ENCODE results near the gene SCD5.

SCD5 gene

DNA sequence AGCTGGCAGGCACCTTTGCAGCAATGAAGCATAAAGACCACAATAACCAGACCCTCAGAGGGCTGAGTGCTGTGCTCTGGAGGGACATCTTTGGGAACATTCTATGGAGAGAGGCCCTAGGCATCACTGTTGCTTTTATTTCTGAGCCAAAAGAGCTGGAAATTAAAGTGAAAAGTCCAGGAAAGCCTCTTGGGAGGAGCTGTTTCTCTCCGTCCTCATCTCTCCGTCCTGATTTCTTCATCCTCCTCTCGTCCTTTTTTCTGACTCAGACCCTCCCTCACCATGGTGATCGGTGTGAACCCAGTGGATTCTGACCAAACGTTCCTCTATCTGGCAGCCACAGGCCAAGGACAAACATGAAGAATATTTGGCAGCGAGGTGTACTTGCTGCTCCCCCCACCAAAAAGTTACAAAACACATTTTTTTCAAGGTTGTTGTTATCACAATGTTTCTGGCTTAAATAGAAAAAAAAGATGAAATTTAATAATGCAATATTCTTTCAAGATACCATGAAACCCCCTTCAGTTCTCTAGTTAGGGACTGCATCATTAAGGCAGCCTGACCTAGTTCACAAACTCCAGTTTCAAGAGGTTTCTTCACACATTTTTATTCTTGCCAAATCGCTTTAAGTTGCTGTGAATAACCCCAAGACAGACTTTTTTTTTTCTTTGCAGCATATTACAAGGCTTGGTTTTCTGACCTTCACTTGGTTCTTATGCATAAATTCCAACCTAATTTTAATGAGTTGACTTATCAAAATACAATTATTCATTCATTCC lies 80.2 kb downstream of the SCD5 start:
- DNase-seq: no peak

- no peak for DNase-seq
Observed at GRCh38 chr4:82715731-82716617, 82.6 kb downstream of the SCD5 start.

DNA sequence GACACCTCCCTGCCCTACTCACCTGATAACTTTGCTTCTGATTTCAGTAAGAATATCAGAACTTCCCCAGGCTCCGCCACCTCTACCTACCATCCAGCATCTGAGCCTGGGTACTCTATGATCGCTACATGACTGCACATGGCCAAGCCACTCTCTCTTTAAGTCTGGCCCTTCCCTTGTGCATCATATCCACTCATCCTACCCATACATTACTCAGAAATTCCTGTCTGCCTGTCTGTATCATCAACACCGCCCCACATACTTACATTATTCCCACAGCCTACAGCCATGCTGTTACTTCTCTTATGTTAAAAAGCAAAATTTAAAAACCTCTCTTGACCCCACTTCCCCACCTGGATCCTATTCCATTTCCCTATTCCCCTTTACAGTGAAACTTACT lies 84.7 kb downstream of the SCD5 start:
- no peak for DNase-seq

- no peak for DNase-seq
Observed at GRCh38 chr4:82712561-82712960, 86.0 kb downstream of the SCD5 start.

DNA sequence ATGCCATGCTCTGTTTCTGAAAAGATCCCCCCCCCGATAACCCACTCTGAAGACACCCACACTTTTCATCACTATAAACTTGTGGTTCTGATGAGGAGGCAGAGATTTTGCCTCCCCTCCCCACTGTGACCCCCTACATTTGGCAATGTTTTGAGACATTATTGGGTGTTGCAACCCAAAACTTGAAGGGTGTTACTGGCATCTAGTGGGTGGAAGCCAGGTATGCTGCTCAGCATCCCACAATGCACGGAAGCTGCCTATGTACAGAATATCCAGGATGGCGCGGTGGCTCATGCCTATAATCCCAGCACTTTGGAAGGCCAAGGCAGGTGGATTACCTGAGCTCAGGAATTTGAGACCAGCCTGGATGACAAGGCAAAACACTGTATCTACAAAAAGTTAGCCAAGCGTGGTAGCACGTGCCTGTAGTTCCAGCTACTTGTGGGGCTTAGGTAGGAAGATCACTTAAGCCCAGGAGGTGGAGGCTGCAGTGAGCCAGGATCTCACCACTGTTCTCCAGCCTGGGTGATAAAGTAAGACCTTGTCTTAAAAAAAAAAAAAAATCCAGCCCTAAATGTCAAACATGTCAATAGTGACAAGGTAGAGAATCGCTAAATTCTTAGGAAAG lies 87.3 kb downstream of the SCD5 start:
- DNase-seq: no peak

- peak; percentile 28 to 57 for DNase-seq
Observed at GRCh38 chr4:82710197-82710929, 88.2 kb downstream of the SCD5 start.

DNA sequence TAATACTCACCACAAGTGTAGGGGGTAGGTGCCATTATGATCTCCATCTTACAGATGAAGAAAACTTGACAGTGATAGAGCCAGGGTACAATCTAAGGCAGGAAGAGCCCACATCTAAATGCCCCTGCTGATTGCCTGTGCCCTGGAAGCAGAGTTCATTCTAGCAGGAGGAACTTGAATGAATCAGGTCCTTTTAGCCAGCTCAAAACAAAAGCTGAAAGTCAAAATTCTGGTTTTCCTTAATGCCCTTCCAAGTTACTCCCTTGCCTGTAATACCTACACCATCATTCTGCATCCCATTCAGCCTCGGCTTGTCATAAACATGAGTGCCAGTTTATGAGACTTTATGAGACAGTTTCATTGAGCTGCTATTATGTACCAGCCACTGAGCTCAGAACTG lies 89.6 kb downstream of the SCD5 start:
- no peak for DNase-seq

DNA sequence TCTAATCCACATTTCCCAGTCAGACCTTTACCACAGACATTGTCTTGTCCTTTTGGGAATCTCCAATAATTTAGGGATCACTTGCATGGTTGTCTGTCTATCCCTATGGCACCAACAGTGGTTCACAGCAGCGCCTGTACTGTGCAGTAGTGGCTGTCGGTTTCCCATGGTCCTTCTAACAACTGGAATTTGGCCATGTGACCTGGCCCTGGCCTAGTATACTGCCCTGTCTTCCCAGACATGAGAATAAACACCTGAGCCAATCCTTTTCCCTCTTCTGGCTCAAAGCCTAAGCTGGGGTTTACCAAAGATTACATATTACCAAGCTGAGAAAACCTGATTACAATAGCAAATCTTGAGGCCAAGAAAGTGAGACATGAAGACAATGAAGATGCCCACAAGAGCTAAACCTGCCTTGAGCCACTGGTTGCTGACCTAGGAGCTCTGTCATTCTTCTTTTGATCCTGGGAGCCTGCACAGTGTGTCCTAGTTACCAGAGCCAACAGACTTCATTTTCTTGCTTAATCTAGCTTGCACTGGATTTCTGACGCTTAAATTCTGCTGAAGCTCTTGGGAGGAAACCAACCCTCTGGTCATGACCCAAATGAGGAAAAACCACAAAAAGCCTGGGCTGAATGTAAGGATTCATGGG lies 92.1 kb downstream of the SCD5 start:
- peak in 1 of 2 donors; percentile 53 for DNase-seq

- DNase-seq: no peak
Observed at GRCh38 chr4:82705928-82706300, 92.7 kb downstream of the SCD5 start.

DNA sequence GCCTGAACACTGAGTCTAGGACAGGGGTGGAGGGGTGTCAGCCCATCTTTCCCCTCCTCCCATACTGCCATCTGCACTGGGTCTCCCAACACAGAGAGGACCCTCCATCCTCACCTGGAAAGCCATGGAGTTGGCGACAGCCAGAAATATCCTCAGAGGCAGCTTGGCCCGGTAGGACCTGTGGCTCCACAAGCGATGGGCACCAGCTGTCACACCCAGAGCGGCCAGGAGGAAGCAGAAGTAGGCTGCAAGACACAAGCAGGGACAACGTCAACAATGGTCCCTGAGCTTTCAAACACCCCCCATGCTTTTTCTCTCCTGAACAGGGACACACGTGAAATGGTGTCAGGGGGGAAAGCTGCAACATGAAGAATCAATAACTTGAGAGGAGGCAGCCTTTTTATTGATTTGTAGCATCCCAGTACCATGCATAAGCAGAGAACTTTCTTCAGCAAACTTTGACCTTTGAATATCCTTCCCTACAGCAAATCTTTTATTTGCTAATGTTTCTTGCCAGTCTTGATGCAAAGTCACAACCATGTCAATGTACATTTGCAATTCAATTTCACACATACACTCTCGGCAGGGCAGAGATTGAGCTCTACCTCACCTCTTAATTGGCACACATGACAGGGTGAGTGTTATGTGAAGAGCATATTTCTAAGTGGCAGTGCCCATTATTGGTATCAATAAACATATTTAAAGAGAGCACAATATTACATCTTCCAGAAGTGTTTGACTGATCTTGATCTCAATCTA lies 93.2 kb downstream of the SCD5 start:
- no peak for DNase-seq

DNA sequence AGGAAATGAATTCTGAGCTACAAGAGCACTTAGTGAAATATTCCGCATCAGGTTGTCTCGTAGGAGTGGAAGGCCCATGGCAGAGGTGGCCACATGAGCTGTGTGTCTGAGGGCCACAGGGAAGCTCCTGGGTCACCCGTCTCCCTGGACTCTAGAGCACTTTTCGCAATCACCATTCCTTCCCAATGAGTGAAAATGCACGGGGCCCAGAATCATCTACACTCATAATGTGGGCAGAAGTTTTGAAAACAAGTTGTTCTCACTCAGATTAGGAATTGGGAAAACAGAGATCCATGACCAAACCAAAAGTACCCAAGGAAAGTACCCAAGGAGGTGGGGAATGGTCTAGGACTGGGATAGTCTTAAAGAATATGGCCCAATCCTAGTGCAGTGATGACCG lies 94.4 kb downstream of the SCD5 start:
- DNase-seq: no peak

DNA sequence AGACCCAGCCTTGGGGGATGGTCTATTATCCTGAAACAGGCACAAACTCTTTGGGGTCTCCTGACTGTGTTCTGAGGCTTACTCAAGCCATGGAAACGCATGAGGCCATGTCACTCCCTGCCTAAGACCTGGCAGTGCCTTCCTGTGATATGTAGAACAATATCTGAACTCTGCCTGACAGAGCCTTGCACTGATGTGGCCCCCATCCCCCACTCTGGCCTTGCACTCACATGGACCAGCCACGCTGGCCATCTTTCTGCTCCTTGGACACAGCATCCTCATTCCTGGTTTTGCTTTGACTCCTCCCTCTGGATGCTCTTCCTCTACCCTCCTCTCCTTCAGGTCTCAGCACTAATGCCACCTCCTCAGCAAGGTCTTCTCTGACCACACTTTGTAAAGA lies 100.2 kb downstream of the SCD5 start:
- DNase-seq: no peak

DNA sequence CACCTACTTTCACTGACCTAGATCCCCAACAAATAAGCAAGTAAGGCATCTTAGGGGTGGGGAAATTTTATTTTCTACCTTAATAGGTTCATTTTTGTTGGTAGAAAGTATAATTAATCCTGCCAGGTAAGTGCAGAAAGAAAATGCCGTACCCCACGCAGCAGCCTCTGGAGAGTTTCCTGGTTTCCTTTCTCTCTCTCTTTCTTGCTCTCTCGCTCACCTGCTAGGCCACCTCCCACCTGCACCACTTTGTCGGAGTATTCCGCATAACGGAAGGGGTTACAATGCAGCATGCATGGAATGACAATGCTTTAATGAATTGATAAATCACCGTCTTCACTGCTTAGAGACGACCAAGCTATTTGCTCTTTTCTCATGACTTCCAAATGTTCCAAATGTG lies 101.0 kb downstream of the SCD5 start:
- no peak for DNase-seq

GRCh38 chr4:82696117-82696860 lies 102.3 kb downstream of the SCD5 start:
- DNase-seq: no peak

GRCh38 chr4:82694892-82695291 lies 103.7 kb downstream of the SCD5 start:
- DNase-seq: no peak

- DNase-seq: no peak
Observed at GRCh38 chr4:82694046-82694445, 104.5 kb downstream of the SCD5 start.

GRCh38 chr4:82692101-82692780 lies 106.4 kb downstream of the SCD5 start:
- no peak for DNase-seq

DNA sequence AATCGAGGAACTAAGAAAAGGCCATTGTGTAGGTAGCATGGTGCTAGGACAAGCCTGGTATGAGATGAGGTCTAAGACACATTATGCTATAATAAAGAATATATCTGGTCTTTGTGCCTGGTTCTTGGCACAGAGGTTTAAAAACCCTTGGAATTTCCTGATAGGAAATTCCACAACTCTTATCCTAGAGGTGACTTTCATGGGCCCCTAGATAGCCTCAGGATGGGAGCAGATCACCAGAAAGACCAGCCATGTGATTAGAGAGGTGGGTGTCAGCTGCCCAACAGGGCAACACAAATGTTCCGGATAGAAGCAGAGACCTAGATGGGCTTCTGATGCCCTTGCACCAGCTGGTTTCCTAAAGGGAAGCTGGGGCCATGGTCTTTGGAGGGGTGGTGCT lies 107.2 kb downstream of the SCD5 start:
- no peak for DNase-seq

DNA sequence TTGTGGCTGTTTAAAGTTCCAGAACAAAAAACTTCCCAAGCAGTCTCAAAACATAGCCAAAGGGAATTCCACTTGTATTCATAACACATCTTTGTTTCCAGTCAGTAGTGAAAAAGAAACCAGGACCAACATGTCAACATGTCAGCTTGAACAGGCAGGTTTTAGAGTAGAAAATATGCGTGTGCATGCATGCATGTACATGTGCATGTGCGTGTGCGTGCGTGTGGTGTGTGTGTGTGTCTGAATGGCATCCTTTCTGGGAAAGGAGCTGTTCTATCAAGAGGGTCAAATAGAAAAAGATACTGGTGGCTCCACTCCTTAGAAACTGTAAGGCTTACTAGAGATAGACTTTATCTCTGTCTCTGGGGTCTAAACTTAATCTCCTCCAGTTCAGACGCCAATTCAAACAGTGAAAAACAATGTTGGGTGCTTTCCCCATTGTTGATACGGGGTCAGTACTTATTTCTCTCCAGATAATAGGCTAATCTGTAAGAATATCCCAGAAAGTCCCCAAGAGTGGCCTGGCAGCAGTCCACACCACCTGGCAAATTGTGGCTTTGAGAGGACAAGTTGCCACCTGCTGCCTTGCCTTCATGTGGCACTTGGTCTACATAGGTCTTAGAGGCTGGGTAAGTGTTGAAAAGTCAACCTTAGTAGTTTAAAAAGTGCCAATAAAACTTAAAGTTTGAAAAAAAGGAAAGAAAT lies 110.4 kb downstream of the SCD5 start:
- DNase-seq: no peak

- DNase-seq: no peak
Observed at GRCh38 chr4:82687531-82687930, 111.1 kb downstream of the SCD5 start.

Measured in hippocampal formation (tissue), 2 donors.